AG09319 (cell line): Measurements from ENCODE around the gene SMG6.

ENCODE experiments used
- DNase-seq: peaks from one replicate; pipeline ENCODE4 v3.0.0-alpha.2; 2010; ENCODE audit warnings: low read depth; ENCODE audit errors: extremely low read depth
- TF ChIP-seq, protein P1 (sequence below): IDR thresholded peaks from 2 replicates; pipeline ENCODE4 v1.5.1; 2011; ENCODE audit warnings: low read depth, mild to moderate bottlenecking, inconsistent platforms, low read length, moderate library complexity

The SMG6 gene

DNA sequence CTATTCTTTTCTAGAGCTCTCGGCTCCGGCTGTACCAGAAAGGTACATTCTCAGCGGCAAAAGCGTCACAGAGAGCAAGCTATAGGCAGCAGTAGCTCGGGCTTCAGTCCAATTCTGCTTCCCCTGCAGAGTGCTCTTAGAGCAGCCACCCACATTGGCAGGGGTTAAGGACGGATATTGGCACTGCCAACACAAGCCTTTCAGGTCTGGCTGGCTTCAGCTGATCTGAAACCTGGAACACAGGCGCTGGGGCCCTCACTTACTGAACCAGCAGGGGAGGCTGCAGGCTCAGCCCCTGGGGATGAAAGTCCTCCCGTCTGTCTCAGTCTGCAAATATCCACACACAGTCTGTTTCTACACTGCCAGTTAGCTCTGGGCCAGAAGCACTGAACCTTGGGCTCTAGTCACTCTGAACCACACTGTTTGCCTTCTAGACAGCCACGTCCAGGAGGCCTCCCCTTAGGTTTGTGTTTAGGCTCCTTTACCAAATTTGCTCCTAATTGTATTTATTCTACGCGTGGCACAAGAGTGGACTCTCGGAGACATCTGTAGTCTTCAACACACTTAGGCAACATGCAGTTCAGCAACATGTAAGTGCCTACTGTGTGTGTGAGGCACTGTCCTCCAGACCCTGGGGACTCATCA lies 208.6 kb downstream of the SMG6 start:
- TF ChIP-seq, protein P1, sequence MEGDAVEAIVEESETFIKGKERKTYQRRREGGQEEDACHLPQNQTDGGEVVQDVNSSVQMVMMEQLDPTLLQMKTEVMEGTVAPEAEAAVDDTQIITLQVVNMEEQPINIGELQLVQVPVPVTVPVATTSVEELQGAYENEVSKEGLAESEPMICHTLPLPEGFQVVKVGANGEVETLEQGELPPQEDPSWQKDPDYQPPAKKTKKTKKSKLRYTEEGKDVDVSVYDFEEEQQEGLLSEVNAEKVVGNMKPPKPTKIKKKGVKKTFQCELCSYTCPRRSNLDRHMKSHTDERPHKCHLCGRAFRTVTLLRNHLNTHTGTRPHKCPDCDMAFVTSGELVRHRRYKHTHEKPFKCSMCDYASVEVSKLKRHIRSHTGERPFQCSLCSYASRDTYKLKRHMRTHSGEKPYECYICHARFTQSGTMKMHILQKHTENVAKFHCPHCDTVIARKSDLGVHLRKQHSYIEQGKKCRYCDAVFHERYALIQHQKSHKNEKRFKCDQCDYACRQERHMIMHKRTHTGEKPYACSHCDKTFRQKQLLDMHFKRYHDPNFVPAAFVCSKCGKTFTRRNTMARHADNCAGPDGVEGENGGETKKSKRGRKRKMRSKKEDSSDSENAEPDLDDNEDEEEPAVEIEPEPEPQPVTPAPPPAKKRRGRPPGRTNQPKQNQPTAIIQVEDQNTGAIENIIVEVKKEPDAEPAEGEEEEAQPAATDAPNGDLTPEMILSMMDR = peak; percentile 68
- DNase-seq = no peak

DNA sequence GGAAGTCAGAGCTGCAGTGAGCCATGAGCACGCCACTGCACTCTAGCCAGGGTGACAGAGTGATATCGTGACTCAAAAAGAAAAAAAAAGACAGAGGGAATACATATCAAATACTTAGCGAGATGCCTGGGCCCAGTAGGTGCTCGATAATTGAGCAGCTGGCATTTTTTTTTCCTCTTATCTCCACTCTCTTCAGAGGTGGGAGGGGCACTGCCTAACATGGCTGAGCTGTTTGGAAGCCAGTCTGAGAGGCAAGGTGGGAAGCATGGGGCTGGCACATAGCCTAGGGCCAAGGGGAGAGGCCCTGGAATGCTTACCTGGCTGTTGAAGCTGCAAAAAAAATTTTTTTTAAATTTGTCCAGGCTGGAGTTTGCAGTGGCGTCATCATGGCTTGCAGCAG lies 210.2 kb downstream of the SMG6 start:
- TF ChIP-seq, protein P1 = no peak
- DNase-seq = no peak

DNA sequence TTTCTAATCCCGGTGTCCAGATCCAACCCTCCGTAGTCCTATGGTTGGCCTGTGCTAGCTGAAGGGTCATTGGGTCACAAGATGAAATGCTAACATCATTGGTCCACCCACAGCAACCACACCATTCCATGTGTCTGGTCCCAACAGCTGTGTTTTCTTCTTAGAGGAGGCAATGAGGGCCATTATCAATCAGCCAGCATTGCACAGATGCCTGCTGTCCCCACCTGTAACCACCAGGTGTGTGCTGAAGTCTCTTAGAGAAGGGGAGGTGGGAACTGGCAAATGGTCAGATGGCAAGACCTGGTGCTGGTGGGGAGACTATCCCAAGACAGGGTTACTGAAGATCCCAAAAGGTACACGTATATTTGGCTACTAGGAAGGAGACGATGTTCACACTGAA lies 211.3 kb downstream of the SMG6 start:
- TF ChIP-seq, protein P1 = no peak
- DNase-seq = no peak

DNA sequence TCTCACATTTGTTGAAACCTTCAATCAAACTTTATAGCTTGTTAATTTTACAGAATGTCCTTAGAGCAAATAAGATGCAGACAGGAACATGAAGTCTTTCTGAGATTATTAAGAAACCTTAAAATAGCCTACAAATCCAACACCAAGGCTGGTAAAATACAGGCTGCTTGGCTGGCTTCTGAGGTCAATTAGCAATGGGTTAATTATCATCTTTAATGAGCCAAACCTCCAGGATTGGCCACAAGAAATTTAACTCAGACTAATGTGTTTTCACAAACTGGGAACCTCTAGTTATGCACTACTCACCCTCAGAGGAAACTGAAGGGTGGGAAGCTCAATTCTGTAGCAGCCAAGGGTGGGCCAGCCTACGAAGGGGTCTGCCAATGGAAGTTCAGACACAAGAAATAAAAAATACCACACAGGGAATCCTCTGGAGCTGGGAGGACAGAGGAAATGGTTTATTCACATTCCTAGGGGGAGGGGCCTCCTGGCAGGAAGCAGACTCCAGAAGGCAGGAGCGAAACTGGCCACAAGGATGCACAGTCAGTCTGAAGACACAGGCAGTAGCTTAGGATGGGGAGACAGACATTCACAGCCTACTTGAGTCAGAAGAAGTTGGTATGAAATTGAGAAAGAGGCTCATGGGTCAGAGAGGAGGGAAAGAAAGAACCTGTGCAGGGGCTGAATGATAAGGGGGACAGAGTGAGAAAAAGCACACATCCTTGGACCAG lies 212.6 kb downstream of the SMG6 start:
- peak; percentile 84 for DNase-seq

DNA sequence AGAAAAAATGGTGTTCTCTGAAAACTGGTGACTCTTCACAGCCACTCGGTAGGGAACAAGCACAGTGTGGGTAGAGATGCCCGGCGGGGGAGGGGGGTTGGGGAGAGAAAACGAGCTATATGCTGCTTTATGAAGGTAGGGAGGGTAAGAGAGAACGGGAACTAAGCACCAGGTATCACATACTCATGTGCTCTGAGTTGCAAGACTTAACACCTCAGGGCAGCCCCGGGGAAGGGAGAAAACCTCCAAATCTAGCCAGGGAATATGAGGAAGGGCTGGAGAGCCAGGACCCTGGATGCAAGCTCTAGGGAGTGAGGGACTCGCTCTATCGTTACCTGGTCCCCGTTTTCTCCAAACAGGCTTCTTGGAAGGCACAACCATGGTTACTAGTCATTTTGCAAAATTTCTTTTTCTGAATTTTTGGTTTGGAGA lies 213.4 kb downstream of the SMG6 start:
- no peak for DNase-seq

More for the DNA sequence above, 212.6 kb downstream of the SMG6 start:
- TF ChIP-seq, protein P1 = peak; percentile 53

DNA sequence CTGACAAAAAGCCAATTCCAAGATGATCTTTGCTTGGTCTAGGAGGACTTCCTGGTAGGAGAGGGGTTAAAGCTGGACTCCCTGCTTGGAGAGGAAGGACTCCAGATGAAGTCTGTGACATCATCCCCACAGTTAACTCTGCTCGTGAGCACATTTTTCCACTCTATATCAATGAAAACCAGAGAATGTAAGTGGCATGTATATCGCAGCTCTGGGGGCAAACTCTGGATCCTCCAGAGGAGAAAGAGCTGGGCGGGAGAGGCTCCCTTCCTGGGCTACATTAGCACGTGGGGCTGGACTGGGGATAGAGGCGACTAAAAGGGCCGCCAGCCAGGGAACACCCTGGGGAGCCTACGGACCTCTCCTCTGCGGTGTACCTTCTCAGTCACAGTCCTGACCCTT lies 214.6 kb downstream of the SMG6 start:
- TF ChIP-seq, protein P1 = no peak
- no peak for DNase-seq

More for the DNA sequence above, 213.4 kb downstream of the SMG6 start:
- TF ChIP-seq, protein P1 = no peak

DNA sequence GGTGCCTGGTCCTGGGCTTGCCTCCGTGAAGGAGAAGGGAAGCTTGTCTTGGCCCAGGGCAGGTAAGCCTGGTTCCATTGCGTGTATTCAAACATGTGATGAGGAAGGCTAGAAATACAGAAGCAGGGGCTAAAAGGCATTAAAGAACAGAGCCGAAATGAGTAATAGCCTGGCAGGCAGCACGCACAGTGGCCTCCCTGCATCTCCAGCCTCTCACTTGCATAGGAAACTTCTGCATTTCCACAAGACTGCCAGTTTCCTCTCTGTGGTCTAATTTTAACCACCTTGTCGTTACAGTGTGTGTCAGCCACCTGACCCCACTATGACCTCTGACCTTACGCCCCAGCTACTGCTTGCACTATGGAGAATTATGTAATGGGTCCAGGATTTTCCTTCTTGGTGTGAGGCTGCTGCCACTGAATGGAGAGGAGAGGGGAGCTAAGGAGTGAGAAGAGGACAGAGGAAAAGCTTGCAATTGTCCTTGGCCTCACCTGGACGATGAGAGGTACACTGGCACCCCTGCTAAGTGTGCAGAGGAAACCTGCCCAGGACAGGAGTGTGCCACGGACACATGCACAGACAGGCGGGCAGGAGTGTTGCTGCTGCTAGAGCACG lies 215.9 kb downstream of the SMG6 start:
- no peak for DNase-seq
- TF ChIP-seq, protein P1 = no peak
